ENCODE results near the gene NRSN1. TPM values are rescaled to one million over a fixed set of nuclear protein-coding genes. Genes with fewer than 3 reads are reported as not detected.

NRSN1 gene
- total and polyA plus RNA-seq, 2 of the 13 experiments (the other 11 are each of a cell fraction or from before 2014, with no cell fraction given): not detected

- no peak for TF ChIP-seq ZSCAN5A (CRISPR knock-in tag; IDR thresholded peaks at IDR 0.05; ENCODE audit: borderline replicate concordance)
- TF ChIP-seq PRDM4 (CRISPR knock-in tag; IDR thresholded peaks at IDR 0.05; ENCODE audit: borderline replicate concordance): no peak
- no peak for TF ChIP-seq ZNF746 (CRISPR knock-in tag; IDR thresholded peaks at IDR 0.05)
- TF ChIP-seq NR2F2 (IDR thresholded peaks at IDR 0.05; ENCODE audit: borderline replicate concordance, low read depth): peak; percentile 69; the same call in 1 of the 2 replicates
- TF ChIP-seq ZNF724P (CRISPR knock-in tag; IDR thresholded peaks at IDR 0.05; ENCODE audit: borderline replicate concordance): no peak
- no peak for TF ChIP-seq PAF1 (CRISPR knock-in tag; IDR thresholded peaks at IDR 0.05)
- no peak for TF ChIP-seq DMAP1 (CRISPR knock-in tag; IDR thresholded peaks at IDR 0.05)
- TF ChIP-seq NONO (IDR thresholded peaks at IDR 0.05): no peak
- no peak; the same call in 1 of the 2 replicates for TF ChIP-seq NONO (CRISPR knock-in tag; conservative IDR thresholded peaks at IDR 0.05)
- TF ChIP-seq PHB2 (IDR thresholded peaks at IDR 0.05; ENCODE audit: partially characterized antibody): no peak
- TF ChIP-seq SMAD1 (CRISPR knock-in tag; IDR thresholded peaks at IDR 0.05; ENCODE audit: borderline replicate concordance, low read depth): no peak
- peak; percentile 41 for TF ChIP-seq U2AF1 (optimal IDR thresholded peaks at IDR 0.05; ENCODE audit: low read depth, low read length)
- no peak for TF ChIP-seq ZNF75D (CRISPR knock-in tag; IDR thresholded peaks at IDR 0.05; ENCODE audit: borderline replicate concordance)
- no peak for TF ChIP-seq HOXD1 (CRISPR knock-in tag; IDR thresholded peaks at IDR 0.05)
- TF ChIP-seq GLMP (CRISPR knock-in tag; IDR thresholded peaks at IDR 0.05; ENCODE audit: borderline replicate concordance): no peak
- TF ChIP-seq PHF5A (CRISPR knock-in tag; IDR thresholded peaks at IDR 0.05; ENCODE audit: low read depth, unreplicated experiment): no peak
- TF ChIP-seq JUNB (CRISPR knock-in tag; IDR thresholded peaks at IDR 0.05; ENCODE audit: borderline replicate concordance): no peak
- TF ChIP-seq E2F5 (CRISPR knock-in tag; conservative IDR thresholded peaks at IDR 0.05): no peak
- no peak for TF ChIP-seq PLRG1 (conservative IDR thresholded peaks at IDR 0.05)
- no peak for TF ChIP-seq NR1H2 (CRISPR knock-in tag; IDR thresholded peaks at IDR 0.05; ENCODE audit: borderline replicate concordance, low read depth)
- TF ChIP-seq ZNF24 (IDR thresholded peaks at IDR 0.05): no peak
- no peak for TF ChIP-seq XBP1 (CRISPR knock-in tag; IDR thresholded peaks at IDR 0.05)
- TF ChIP-seq ZBTB46 (CRISPR knock-in tag; IDR thresholded peaks at IDR 0.05; ENCODE audit: borderline replicate concordance): no peak
- TF ChIP-seq DRAP1 (CRISPR knock-in tag; IDR thresholded peaks at IDR 0.05): no peak; the same call in 1 of the 2 replicates
- TF ChIP-seq ZNF124 (CRISPR knock-in tag; IDR thresholded peaks at IDR 0.05): no peak
Measured at GRCh38 chr6:24145690-24146131, 19.7 kb downstream of the NRSN1 start (continued).
